HepG2 (cell line): ENCODE data around the gene PEMT. TPM values are rescaled to one million over a fixed set of nuclear protein-coding genes. Genes with fewer than 3 reads are reported as not detected.
A peak's percentile ranks its signal among the peaks of the same experiment; 100 is the strongest.

Experiments used
- ATAC-seq: fragments of 200-7000 bp; cut with Tn5 transposase; 3 replicates; pipeline ENCODE4 v1.9.1; 2020; ENCODE audit warnings: mild to moderate bottlenecking, moderate library complexity
- BruUV-seq: library from RNA; stranded (reverse); fragments of 400-500 nt; replicated peaks from 2 replicates; lab custom pipeline; 2021; lab: Mats Ljungman, UMichigan
- CTCF ChIA-PET: fragments of 300-600 bp; formaldehyde crosslinking; extraction: SDS; loops from one replicate; lab custom pipeline; 2021; ENCODE audit warnings: low total read pairs, inconsistent platforms, low intra/inter-chr PET ratio; lab: Yijun Ruan, JAX
- POLR2A ChIA-PET: fragments of 350-600 bp; sonication (Branson Sonifier 250); formaldehyde crosslinking; loops from one replicate; lab custom pipeline; 2020; ENCODE audit warnings: antibody characterized with exemption, inconsistent platforms; lab: Yijun Ruan, JAX
- DNase-seq: peaks from one replicate; pipeline ENCODE4 v3.0.0-alpha.2; 2015; ENCODE audit warnings: low spot score
- FAIRE-seq: peaks from 3 replicates; lab custom pipeline; 2011; peaks lifted over from hg19 to GRCh38; lab: Jason Lieb, UNC
- H2AFZ ChIP-seq: one replicate; pipeline ENCODE4 v1.6.1; 2011; ENCODE audit warnings: low read length, inconsistent platforms
- H3K27ac ChIP-seq: fragments of 300-600 bp; 3 replicates; pipeline ENCODE4 v1.8.0; 2011; ENCODE audit warnings: mixed run types, mild to moderate bottlenecking, mixed read lengths, low read length, inconsistent platforms; ENCODE audit not compliant: insufficient read depth; ENCODE audit errors: extremely low read length
- H3K27me3 ChIP-seq, 2 experiments: fragments of 200-600 bp in 1 of 2; 2 replicates in 1 of 2; 3 replicates in 1 of 2; pipeline versions ENCODE4 v1.6.0 to v1.8.0; 2011; ENCODE audit warnings: low read length in 2 of 2, mild to moderate bottlenecking in 2 of 2, moderate library complexity in 2 of 2, inconsistent platforms in 1 of 2; ENCODE audit not compliant: insufficient read depth in 2 of 2, control insufficient read depth in 1 of 2
- H3K36me3 ChIP-seq, 2 experiments: fragments of 200-600 bp in 1 of 2; replicated peaks in 1 of 2; 2 replicates in 1 of 2; 3 replicates in 1 of 2; pipeline versions ENCODE4 v1.5.1 to v1.8.0; 2011; ENCODE audit warnings: low read length in 2 of 2, inconsistent platforms in 1 of 2; ENCODE audit not compliant: insufficient read depth in 2 of 2, control insufficient read depth in 1 of 2
- H3K4me1 ChIP-seq: 2 replicates; pipeline ENCODE4 v1.5.1; 2012; ENCODE audit warnings: low read length, inconsistent platforms; ENCODE audit not compliant: insufficient read depth
- H3K4me2 ChIP-seq: 2 replicates; pipeline ENCODE4 v1.6.0; 2011; ENCODE audit warnings: low read depth, low read length, inconsistent platforms
- H3K4me3 ChIP-seq, 3 experiments: fragments of 200-600 bp in 1 of 3; sonication (generic), shearing (Covaris generic) in 1 of 3; replicated peaks in 1 of 3; 2 replicates each; pipeline ENCODE4 v1.5.1; 2011 to 2016; ENCODE audit warnings: low read length in 3 of 3, inconsistent platforms in 2 of 3, low read depth in 2 of 3, mild to moderate bottlenecking in 2 of 3, control low read depth in 1 of 3, mixed read lengths in 1 of 3; ENCODE audit not compliant: insufficient read depth in 1 of 3
- H3K79me2 ChIP-seq: one replicate; pipeline ENCODE4 v1.6.1; 2011; ENCODE audit warnings: low read length, inconsistent platforms; ENCODE audit not compliant: insufficient read depth
- H3K9ac ChIP-seq: 2 replicates; pipeline ENCODE4 v1.6.0; 2011; ENCODE audit warnings: mild to moderate bottlenecking, low read depth, low read length, inconsistent platforms; ENCODE audit not compliant: insufficient read depth
- H3K9me3 ChIP-seq: 2 replicates; pipeline ENCODE4 v1.5.1; 2012; ENCODE audit warnings: mild to moderate bottlenecking, low read length
- H4K20me1 ChIP-seq: 2 replicates; pipeline ENCODE4 v1.6.0; 2011; ENCODE audit warnings: inconsistent platforms, mild to moderate bottlenecking, low read length, moderate library complexity; ENCODE audit not compliant: insufficient read depth
- ARID3A ChIP-seq: IDR thresholded peaks from 2 replicates; pipeline ENCODE4 v1.6.1; 2012; ENCODE audit warnings: low read depth, low read length, improper control_type of control experiment
- CBX5 ChIP-seq: sonication (generic); formaldehyde crosslinking; IDR thresholded peaks from 2 replicates; pipeline ENCODE4 v1.4.0; 2020; ENCODE audit warnings: missing genetic modification reagents, borderline replicate concordance
- DBP ChIP-seq: sonication (generic); formaldehyde crosslinking; IDR thresholded peaks from 2 replicates; pipeline ENCODE4 v1.4.0; 2020; ENCODE audit warnings: missing genetic modification reagents; ENCODE audit errors: not compliant biosample characterization
- GATAD1 ChIP-seq: IDR thresholded peaks from 2 replicates; pipeline ENCODE4 v1.6.1; 2016; ENCODE audit warnings: missing genetic modification reagents, missing compliant biosample characterization
- HOXA9 ChIP-seq: sonication (generic); formaldehyde crosslinking; IDR thresholded peaks from 2 replicates; pipeline ENCODE4 v1.8.1; 2022; ENCODE audit warnings: missing genetic modification reagents, mild to moderate bottlenecking, moderate library complexity, borderline replicate concordance
- POGZ ChIP-seq: sonication (generic); formaldehyde crosslinking; IDR thresholded peaks from 2 replicates; pipeline ENCODE4 v1.4.0; 2020; ENCODE audit warnings: mild to moderate bottlenecking, missing genetic modification reagents
- RXRA ChIP-seq: sonication (generic); formaldehyde crosslinking; IDR thresholded peaks from 2 replicates; pipeline ENCODE4 v1.5.1; 2020; ENCODE audit warnings: missing genetic modification reagents
- SNAI1 ChIP-seq: sonication (generic); formaldehyde crosslinking; IDR thresholded peaks from 2 replicates; pipeline ENCODE4 v1.5.0; 2020; ENCODE audit warnings: mild to moderate bottlenecking, missing genetic modification reagents, borderline replicate concordance
- TGIF2 ChIP-seq: IDR thresholded peaks from 2 replicates; pipeline ENCODE4 v1.6.1; 2016; ENCODE audit warnings: control low read depth, missing compliant biosample characterization
- UBTF ChIP-seq: sonication (generic); formaldehyde crosslinking; IDR thresholded peaks from 2 replicates; pipeline ENCODE4 v1.4.0; 2020; ENCODE audit warnings: mild to moderate bottlenecking, missing genetic modification reagents
- XRCC5 ChIP-seq: fragments of 200-400 bp; formaldehyde crosslinking; optimal IDR thresholded peaks from 2 replicates; pipeline ENCODE3; 2017; ENCODE audit warnings: mild to moderate bottlenecking, low read length
- ZBTB7B ChIP-seq: sonication (generic); formaldehyde crosslinking; IDR thresholded peaks from 2 replicates; pipeline ENCODE4 v1.4.0; 2020; ENCODE audit warnings: missing genetic modification reagents
- ZBTB8A ChIP-seq: sonication (generic); formaldehyde crosslinking; IDR thresholded peaks from 2 replicates; pipeline ENCODE4 v1.4.0; 2020; ENCODE audit warnings: mild to moderate bottlenecking, low read depth, missing genetic modification reagents, borderline replicate concordance
- ZC3H4 ChIP-seq: sonication (generic); formaldehyde crosslinking; IDR thresholded peaks from 2 replicates; pipeline ENCODE4 v1.4.0; 2020; ENCODE audit warnings: missing genetic modification reagents, borderline replicate concordance
- ZFP90 ChIP-seq: sonication (generic); formaldehyde crosslinking; IDR thresholded peaks from 2 replicates; pipeline ENCODE4 v1.8.0; 2022; ENCODE audit warnings: missing genetic modification reagents, mild to moderate bottlenecking, inconsistent platforms, borderline replicate concordance
- ZNF20 ChIP-seq: sonication (generic); formaldehyde crosslinking; IDR thresholded peaks from 2 replicates; pipeline ENCODE4 v1.4.0; 2020; ENCODE audit warnings: mild to moderate bottlenecking, moderate library complexity, missing genetic modification reagents
- ZNF570 ChIP-seq: sonication (generic); formaldehyde crosslinking; IDR thresholded peaks from 2 replicates; pipeline ENCODE4 v1.4.0; 2020; ENCODE audit warnings: mild to moderate bottlenecking, missing genetic modification reagents, borderline replicate concordance
- ZNF577 ChIP-seq: sonication (generic); formaldehyde crosslinking; IDR thresholded peaks from 2 replicates; pipeline ENCODE4 v1.4.0; 2020; ENCODE audit warnings: mild to moderate bottlenecking, low read depth, missing genetic modification reagents, borderline replicate concordance
- ZNF614 ChIP-seq: IDR thresholded peaks from 2 replicates; pipeline ENCODE4 v1.6.1; 2018; ENCODE audit warnings: missing biosample characterization, missing genetic modification reagents, inconsistent platforms, borderline replicate concordance
- WGBS: methylation state at CpG from one replicate; pipeline ENCODE4 v1.1.6; 2017; ENCODE audit warnings: low lambda C conversion rate; 5-methylcytosine and 5-hydroxymethylcytosine counted together
- in situ Hi-C: cut with HindIII; loops from 2 replicates; pipeline ENCODE4 v1.10.0; 2017; ENCODE audit warnings: low pct_unique_long_range_greater_than_20kb; ENCODE audit not compliant: extremely low pct_ligation_motif_present
- intact Hi-C: fragments of 100-400 bp; cut with micrococcal nuclease; formaldehyde crosslinking; loops from one replicate; pipeline ENCODE4 v1.10.0; 2022; ENCODE audit not compliant: unreplicated experiment
- polyA plus RNA-seq, 8 experiments: library from polyadenylated mRNA; depleted of rRNA in 3 of 8; stranded (reverse) in 7 of 8; unstranded in 1 of 8; fragments of >200 nt; fragmentation: Illumina TruSeq in 4 of 8; extraction: Trizol in 4 of 8; gene quantifications; 2 replicates each; pipeline versions ENCODE4 v1.2.1 to v1.2.3, GENCODE V29; 2011 to 2016; ENCODE audit warnings: low read depth in 4 of 8, missing spikeins in 1 of 8, mixed read lengths in 1 of 8; ENCODE audit not compliant: insufficient read depth in 1 of 8
- total RNA-seq, 5 experiments: library from RNA; depleted of rRNA; stranded (reverse); fragments of >200 nt; fragmentation: Illumina TruSeq; extraction: Trizol; gene quantifications; 2 replicates each; pipeline ENCODE4 v1.2.3, GENCODE V29; 2016; ENCODE audit warnings: low read depth in 1 of 5

PEMT gene
- total and polyA plus RNA-seq, 2 of the 13 experiments (the other 11 are each of a cell fraction or from before 2014, with no cell fraction given): 31.7 to 43.6 TPM

GRCh38 chr17:17547210-17547764 lies 44.2 kb downstream of the PEMT start:
- intact Hi-C loops: no loop called here
- no peak for TF ChIP-seq ZNF20 (CRISPR knock-in tag)
- 0 out of 2 replicates have a peak, but pooled peaks have one; percentile 36 for TF ChIP-seq POGZ (CRISPR knock-in tag)
- TF ChIP-seq GATAD1 (CRISPR knock-in tag): peak; percentile 37; the same call in 1 of the 2 replicates
- TF ChIP-seq DBP (CRISPR knock-in tag): peak; percentile 46
- TF ChIP-seq SNAI1: no peak
- TF ChIP-seq ZC3H4: no peak
- TF ChIP-seq RXRA (CRISPR knock-in tag): peak; percentile 88
- no peak for TF ChIP-seq ARID3A
- no peak for TF ChIP-seq ZBTB8A
- no peak for TF ChIP-seq HOXA9
- TF ChIP-seq ZBTB7B (CRISPR knock-in tag): 0 out of 2 replicates have a peak, but pooled peaks have one; percentile 29
- TF ChIP-seq CBX5 (CRISPR knock-in tag): no peak
- peak; percentile 77 for TF ChIP-seq XRCC5
- no peak for TF ChIP-seq ZNF570 (CRISPR knock-in tag)
- no peak for TF ChIP-seq TGIF2 (CRISPR knock-in tag)
- TF ChIP-seq ZNF577 (CRISPR knock-in tag): no peak
- TF ChIP-seq ZNF614: no peak
- TF ChIP-seq UBTF: peak; percentile 53; the same call in 1 of the 2 replicates
- TF ChIP-seq ZFP90 (CRISPR knock-in tag): 0 out of 2 replicates have a peak, but pooled peaks have one; percentile 48

More at GRCh38 chr17:17547210-17547764, 44.2 kb downstream of the PEMT start:
- no peaks in the 10 kb centered on the region; a peak in 1 of 5 replicates for H3K36me3 ChIP-seq
- 5% methylated on average over 7 of the region's 9 CpGs for WGBS
- peaks cover 41% of the 10 kb centered on the region for H3K4me1 ChIP-seq
- ChIA-PET POLR2A (interaction anchor here (1.6 to 2.6 kb wide), 4 partner anchors 9 to 51 kb away, joined by 4 to 10 read pairs (median 8); partner anchors contain the start of gene RASD1), CTCF (no interaction called here)
- DNase-seq (peak; percentile 82), FAIRE-seq (peak; percentile 99), ATAC-seq (peak; percentile 96)
- in situ Hi-C loops: no loop called here
- no peaks in the 10 kb centered on the region for H3K9me3 ChIP-seq
- H2AFZ ChIP-seq: no peak overlapping the region
- H4K20me1 ChIP-seq: peaks cover 7% of the 10 kb centered on the region; the same call in 1 of the 2 replicates
- no peaks in the 10 kb centered on the region for H3K27me3 ChIP-seq
- H3K27ac ChIP-seq: peak overlapping the region; percentile 17
- no peak overlapping the region for H3K9ac ChIP-seq
- H3K4me3 ChIP-seq: peak overlapping the region in 1 of 3 experiments; percentile 26; a peak in 1 of 6 replicates
- H3K4me2 ChIP-seq: peak overlapping the region; percentile 62
- H3K79me2 ChIP-seq: no peaks in the 10 kb centered on the region
- BruUV-seq: no TSS peak
